ENCODE measurements around the gene MFGE8.

DNA sequence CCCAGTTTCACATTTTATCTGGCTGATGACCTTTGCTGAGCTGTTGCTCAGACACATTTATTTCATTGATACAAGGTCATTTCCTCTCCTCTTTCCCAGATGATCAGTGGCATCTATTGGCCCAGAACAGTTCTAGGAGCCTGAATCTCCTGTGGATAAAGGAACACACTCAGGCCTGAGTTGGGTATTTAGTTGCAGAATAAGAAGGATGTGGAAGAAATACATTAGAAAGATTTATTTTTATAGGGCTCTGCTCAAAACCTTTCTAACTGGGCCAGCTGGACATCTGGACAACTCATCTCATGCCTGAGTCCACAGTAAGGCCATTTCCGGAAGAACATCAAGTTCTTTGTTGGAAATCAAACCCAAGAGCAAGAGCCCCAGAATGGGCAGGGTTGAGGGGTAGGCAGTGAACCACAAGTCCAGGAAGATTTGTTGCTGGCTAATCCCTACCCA lies 19.7 kb upstream of the MFGE8 start:
- TF ChIP-seq, protein P1, sequence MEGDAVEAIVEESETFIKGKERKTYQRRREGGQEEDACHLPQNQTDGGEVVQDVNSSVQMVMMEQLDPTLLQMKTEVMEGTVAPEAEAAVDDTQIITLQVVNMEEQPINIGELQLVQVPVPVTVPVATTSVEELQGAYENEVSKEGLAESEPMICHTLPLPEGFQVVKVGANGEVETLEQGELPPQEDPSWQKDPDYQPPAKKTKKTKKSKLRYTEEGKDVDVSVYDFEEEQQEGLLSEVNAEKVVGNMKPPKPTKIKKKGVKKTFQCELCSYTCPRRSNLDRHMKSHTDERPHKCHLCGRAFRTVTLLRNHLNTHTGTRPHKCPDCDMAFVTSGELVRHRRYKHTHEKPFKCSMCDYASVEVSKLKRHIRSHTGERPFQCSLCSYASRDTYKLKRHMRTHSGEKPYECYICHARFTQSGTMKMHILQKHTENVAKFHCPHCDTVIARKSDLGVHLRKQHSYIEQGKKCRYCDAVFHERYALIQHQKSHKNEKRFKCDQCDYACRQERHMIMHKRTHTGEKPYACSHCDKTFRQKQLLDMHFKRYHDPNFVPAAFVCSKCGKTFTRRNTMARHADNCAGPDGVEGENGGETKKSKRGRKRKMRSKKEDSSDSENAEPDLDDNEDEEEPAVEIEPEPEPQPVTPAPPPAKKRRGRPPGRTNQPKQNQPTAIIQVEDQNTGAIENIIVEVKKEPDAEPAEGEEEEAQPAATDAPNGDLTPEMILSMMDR (IDR thresholded peaks at IDR 0.05) = no peak
- TF ChIP-seq EP300 (IDR thresholded peaks at IDR 0.05; ENCODE audit: borderline replicate concordance in 1 of 2, low read depth in 1 of 2, low read length in 1 of 2) (no peak), TAF1 (IDR thresholded peaks at IDR 0.05; ENCODE audit: borderline replicate concordance, low read depth, low read length) (no peak), TCF12 (IDR thresholded peaks at IDR 0.05) (no peak), FOXM1 (IDR thresholded peaks at IDR 0.05; ENCODE audit: low read depth) (no peak), EZH2phosphoT487 (IDR thresholded peaks at IDR 0.05; ENCODE audit: borderline replicate concordance, low read depth) (no peak)
- TF ChIP-seq, protein P2, sequence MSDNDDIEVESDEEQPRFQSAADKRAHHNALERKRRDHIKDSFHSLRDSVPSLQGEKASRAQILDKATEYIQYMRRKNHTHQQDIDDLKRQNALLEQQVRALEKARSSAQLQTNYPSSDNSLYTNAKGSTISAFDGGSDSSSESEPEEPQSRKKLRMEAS (IDR thresholded peaks at IDR 0.05; ENCODE audit: low read depth) = no peak
- TF ChIP-seq, protein P3, sequence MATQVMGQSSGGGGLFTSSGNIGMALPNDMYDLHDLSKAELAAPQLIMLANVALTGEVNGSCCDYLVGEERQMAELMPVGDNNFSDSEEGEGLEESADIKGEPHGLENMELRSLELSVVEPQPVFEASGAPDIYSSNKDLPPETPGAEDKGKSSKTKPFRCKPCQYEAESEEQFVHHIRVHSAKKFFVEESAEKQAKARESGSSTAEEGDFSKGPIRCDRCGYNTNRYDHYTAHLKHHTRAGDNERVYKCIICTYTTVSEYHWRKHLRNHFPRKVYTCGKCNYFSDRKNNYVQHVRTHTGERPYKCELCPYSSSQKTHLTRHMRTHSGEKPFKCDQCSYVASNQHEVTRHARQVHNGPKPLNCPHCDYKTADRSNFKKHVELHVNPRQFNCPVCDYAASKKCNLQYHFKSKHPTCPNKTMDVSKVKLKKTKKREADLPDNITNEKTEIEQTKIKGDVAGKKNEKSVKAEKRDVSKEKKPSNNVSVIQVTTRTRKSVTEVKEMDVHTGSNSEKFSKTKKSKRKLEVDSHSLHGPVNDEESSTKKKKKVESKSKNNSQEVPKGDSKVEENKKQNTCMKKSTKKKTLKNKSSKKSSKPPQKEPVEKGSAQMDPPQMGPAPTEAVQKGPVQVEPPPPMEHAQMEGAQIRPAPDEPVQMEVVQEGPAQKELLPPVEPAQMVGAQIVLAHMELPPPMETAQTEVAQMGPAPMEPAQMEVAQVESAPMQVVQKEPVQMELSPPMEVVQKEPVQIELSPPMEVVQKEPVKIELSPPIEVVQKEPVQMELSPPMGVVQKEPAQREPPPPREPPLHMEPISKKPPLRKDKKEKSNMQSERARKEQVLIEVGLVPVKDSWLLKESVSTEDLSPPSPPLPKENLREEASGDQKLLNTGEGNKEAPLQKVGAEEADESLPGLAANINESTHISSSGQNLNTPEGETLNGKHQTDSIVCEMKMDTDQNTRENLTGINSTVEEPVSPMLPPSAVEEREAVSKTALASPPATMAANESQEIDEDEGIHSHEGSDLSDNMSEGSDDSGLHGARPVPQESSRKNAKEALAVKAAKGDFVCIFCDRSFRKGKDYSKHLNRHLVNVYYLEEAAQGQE (IDR thresholded peaks at IDR 0.05; ENCODE audit: low read depth, low read length) = no peak

All from SK-N-SH (cell line).